GM13977 (cell line): ENCODE measurements around the gene EIF4G2.
"Not testable (repeated sequence)": the region's sequence is repeated elsewhere in the genome, so short reads cannot be mapped to it uniquely, and the experiment has no call there.

Source experiments
- DNase-seq: peaks from one replicate; pipeline ENCODE4 v3.0.0; 2012; ENCODE audit warnings: low spot score
- CTCF ChIP-seq: IDR thresholded peaks from 2 replicates; pipeline ENCODE4 v1.5.1; 2012; ENCODE audit warnings: mild to moderate bottlenecking, control low read depth; ENCODE audit not compliant: insufficient read depth; ENCODE audit errors: extremely low read depth, missing control alignments
- in situ Hi-C: fragments of 300-500 bp; cut with MboI; formaldehyde crosslinking; loops from one replicate; pipeline ENCODE4 v1.12.0; 2022; ENCODE audit warnings: low sequenced_read_pairs, low pct_unique_long_range_greater_than_20kb, mixed read lengths, inconsistent platforms; ENCODE audit not compliant: unreplicated experiment

The EIF4G2 gene

GRCh38 chr11:10846660-10847059 is 37.9 kb upstream of the EIF4G2 start:
- no peak for TF ChIP-seq CTCF
- in situ Hi-C loops: no loop called here
- no peak for DNase-seq

GRCh38 chr11:10845589-10845988 is 36.9 kb upstream of the EIF4G2 start:
- DNase-seq: no peak
- in situ Hi-C loops: no loop called here
- no peak for TF ChIP-seq CTCF

GRCh38 chr11:10844796-10845195 is 36.1 kb upstream of the EIF4G2 start:
- no peak for DNase-seq
- no peak for TF ChIP-seq CTCF
- in situ Hi-C loops: no loop called here

GRCh38 chr11:10844356-10844755 is 35.6 kb upstream of the EIF4G2 start:
- no peak for TF ChIP-seq CTCF
- in situ Hi-C loops: no loop called here
- DNase-seq: no peak

- no peak for DNase-seq
- in situ Hi-C loops: no loop called here
- no peak for TF ChIP-seq CTCF
Measured at GRCh38 chr11:10838881-10839280, 30.2 kb upstream of the EIF4G2 start.

GRCh38 chr11:10838083-10838482 is 29.4 kb upstream of the EIF4G2 start:
- no peak for DNase-seq
- in situ Hi-C loops: no loop called here
- TF ChIP-seq CTCF: no peak

- in situ Hi-C loops, DNase-seq: not testable (repeated sequence)
Measured at GRCh38 chr11:10836884-10837283, 28.2 kb upstream of the EIF4G2 start.
